Stimulated activated CD4-positive, alpha-beta T cell treated with anti-CD3 and anti-CD28 coated beads, Interleukin-15, amount 100 ng/mL, for 24 hours (primary cell): ENCODE data around the gene DPH7.
A peak's percentile ranks its signal among the peaks of the same experiment; 100 is the strongest.
"Not testable (repeated sequence)": the region's sequence is repeated elsewhere in the genome, so short reads cannot be mapped to it uniquely, and the experiment has no call there.

ENCODE experiments used
- DNase-seq: peaks from one replicate; pipeline ENCODE4 v3.0.0-alpha.2; 2020

DPH7 gene

GRCh38 chr9:137544176-137544760 is 34.5 kb downstream of the DPH7 start:
- no peak for DNase-seq

GRCh38 chr9:137543237-137543963 is 35.3 kb downstream of the DPH7 start:
- DNase-seq, result no peak

GRCh38 chr9:137542486-137542885 is 36.2 kb downstream of the DPH7 start:
- no peak for DNase-seq

GRCh38 chr9:137540536-137540935 is 38.2 kb downstream of the DPH7 start:
- no peak for DNase-seq

DNA sequence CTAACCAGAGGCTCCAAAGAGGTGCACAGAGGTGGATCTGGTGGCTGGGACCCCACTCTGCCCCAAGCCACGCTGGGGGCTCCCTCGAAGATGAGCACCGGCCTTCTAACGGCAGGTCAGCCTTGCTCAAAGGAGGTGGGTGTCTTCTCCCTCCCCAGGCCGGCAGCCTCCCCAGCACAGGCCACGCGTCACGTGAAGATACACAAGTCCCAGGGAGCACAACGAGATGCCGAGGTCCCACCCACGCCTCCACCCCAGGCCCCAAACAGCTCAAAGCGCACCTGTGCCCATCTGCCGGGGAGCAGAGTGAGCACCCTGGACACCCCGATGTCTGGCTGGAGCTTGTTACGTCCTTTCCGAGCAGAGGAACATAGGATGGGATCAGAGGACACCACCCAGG is 40.7 kb downstream of the DPH7 start:
- DNase-seq, result no peak

GRCh38 chr9:137536594-137537131 is 42.1 kb downstream of the DPH7 start:
- DNase-seq, result peak; percentile 18

DNA sequence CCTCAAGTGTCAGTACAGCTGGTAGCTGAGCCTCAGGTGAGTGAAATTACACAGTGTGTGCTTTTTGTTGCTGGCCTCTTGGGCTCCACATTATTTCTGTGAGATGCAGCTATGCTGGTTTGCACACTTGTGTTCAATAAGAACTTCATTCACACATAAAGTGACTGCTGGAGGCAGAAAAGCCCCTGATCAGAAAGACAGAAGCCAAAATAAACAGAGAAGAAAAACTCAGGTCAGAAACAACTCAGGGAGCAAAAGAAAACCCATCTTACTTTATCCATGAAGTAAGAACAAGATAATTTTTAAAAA is 43.7 kb downstream of the DPH7 start:
- no peak for DNase-seq

GRCh38 chr9:137534256-137535119 is 44.2 kb downstream of the DPH7 start:
- DNase-seq, result peak; percentile 32

DNA sequence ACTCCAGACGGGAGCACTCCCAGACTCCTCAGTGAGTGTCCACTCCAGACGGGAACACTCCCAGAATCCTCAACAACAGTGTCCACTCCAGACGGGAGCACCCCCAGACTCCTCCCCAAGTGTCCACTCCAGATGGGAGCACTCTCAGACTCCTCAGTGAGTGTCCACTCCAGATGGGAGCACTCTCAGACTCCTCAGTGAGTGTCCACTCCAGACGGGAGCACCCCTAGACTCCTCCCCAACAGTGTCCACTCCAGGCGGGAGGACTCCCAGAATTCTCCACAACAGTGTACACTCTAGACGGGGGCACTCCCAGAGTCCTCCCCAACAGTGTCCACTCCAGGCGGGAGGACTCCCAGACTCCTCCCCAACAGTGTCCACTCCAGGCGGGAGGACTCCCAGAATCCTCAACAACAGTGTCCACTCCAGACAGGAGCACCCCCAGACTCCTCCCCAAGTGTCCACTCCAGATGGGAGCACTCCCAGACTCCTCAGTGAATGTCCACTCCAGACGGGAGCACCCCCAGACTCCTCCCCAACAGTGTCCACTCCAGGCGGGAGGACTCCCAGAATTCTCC is 45.7 kb downstream of the DPH7 start:
- DNase-seq, result not testable (repeated sequence)

GRCh38 chr9:137531099-137531765 is 47.5 kb downstream of the DPH7 start:
- no peak for DNase-seq

GRCh38 chr9:137530331-137530730 is 48.4 kb downstream of the DPH7 start:
- DNase-seq, result no peak

GRCh38 chr9:137524981-137525317 is 53.8 kb downstream of the DPH7 start:
- DNase-seq, result no peak

DNA sequence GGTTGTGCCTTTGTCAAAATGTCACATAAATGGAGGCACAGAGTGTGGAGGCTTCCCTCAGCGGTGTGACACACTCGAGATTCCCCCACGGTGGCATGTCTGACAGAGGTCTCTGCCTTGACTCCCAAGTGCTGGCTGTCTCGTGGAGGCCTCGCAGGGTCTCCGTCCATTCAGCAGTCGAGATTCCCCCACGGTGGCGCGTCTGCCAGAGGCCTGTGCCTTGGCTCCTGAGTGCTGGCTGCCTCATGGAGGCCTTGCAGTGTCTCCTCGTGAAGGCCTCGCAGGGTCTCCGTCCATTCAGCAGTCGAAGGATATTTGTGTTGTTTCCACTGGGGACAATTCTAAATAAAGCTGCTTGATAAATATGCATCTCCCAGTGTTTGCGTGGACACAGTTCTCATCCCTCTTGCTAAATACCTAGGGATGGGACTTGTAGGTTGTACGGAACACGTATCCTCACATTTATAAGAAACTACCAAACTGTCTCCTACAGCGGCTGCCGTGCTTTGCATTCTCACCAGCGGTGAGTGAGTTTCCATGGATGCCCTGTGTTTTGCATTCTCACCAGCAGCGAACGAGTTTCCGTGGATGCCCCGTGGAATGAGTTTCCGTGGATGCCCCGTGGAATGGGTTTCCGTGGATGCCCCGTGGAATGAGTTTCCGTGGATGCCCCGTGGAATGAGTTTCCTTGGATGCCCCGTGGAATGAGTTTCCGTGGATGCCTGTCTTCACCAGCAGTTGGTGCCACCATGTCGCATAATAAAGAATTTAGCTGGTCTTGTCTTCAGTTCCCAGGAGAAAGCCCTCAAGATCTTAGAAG is 54.4 kb downstream of the DPH7 start:
- no peak for DNase-seq

GRCh38 chr9:137522746-137523455 is 55.8 kb downstream of the DPH7 start:
- DNase-seq, result no peak

DNA sequence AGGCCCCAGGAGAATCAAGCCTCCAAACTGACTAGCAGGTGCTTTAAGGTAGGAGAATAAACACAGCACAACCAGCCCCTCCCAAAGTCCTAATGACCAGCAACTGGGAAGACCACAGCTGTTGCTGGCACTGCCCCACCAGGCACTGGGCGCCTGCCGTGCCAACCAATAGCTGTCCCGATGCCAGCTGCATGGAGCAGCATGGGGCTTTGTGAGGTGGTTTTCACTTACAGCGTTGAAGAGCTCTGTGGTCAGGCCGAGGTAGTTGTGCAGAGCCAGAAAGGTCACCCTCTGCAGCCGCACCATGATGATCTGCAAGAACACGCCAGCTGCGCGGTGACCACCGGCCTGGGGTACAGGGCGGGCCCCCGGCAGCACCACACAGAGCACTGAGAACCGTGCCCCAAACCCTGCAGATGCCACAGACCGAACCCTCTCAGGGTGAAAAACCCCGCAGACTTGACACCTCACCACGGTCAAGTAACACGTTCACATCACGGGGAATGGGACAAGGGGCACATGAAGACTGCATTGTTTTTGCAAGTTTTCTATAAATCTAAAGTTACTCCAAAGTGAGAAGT is 57.2 kb downstream of the DPH7 start:
- DNase-seq, result no peak

GRCh38 chr9:137520614-137521404 is 57.9 kb downstream of the DPH7 start:
- DNase-seq, result no peak

- no peak for DNase-seq
Observed at GRCh38 chr9:137519553-137519952, 59.2 kb downstream of the DPH7 start.

GRCh38 chr9:137518661-137519459 is 59.9 kb downstream of the DPH7 start:
- DNase-seq, result not testable (repeated sequence)
